ENCODE data around the gene ZNF524.

The ZNF524 gene

GRCh38 chr19:55618426-55618825 lies 18.3 kb downstream of the ZNF524 start:
- DNase-seq: no peak

- no peak for DNase-seq
Observed at GRCh38 chr19:55619286-55619685, 19.2 kb downstream of the ZNF524 start.

- no peak for DNase-seq
Observed at GRCh38 chr19:55620410-55621204, 20.5 kb downstream of the ZNF524 start.

GRCh38 chr19:55621205-55621672 lies 21.2 kb downstream of the ZNF524 start:
- no peak for DNase-seq

GRCh38 chr19:55621673-55622231 lies 21.7 kb downstream of the ZNF524 start:
- DNase-seq: no peak

GRCh38 chr19:55622242-55622969 lies 22.3 kb downstream of the ZNF524 start:
- no peak for DNase-seq

- DNase-seq: no peak
Observed at GRCh38 chr19:55623130-55623529, 23.0 kb downstream of the ZNF524 start.

- DNase-seq: no peak
Observed at GRCh38 chr19:55623561-55623960, 23.5 kb downstream of the ZNF524 start.

- peak; percentile 26 to 97 (median 89) for DNase-seq
Observed at GRCh38 chr19:55624109-55625003, 24.3 kb downstream of the ZNF524 start, which contains the start of gene ZNF784. Gene ZNF784, minus strand, starts transcription at chr19:55624566. Its CDS starts 5 bp downstream, at chr19:55624561.

- no peak for DNase-seq
Observed at GRCh38 chr19:55625004-55625326, 24.9 kb downstream of the ZNF524 start.

- DNase-seq: no peak
Observed at GRCh38 chr19:55626350-55626749, 26.3 kb downstream of the ZNF524 start.

GRCh38 chr19:55632463-55632834 lies 32.4 kb downstream of the ZNF524 start:
- DNase-seq: peak in 53 of 56 donors; percentile 7 to 96 (median 63)

- DNase-seq: no peak
Observed at GRCh38 chr19:55633861-55634260, 33.8 kb downstream of the ZNF524 start.

- no peak for DNase-seq
Observed at GRCh38 chr19:55635334-55635717, 35.2 kb downstream of the ZNF524 start.

- DNase-seq: no peak
Observed at GRCh38 chr19:55635856-55636440, 35.9 kb downstream of the ZNF524 start.

GRCh38 chr19:55636723-55637122 lies 36.6 kb downstream of the ZNF524 start:
- DNase-seq: no peak

GRCh38 chr19:55637534-55637933 lies 37.4 kb downstream of the ZNF524 start:
- no peak for DNase-seq

- DNase-seq: peak in 1 of 56 donors; percentile 35
Observed at GRCh38 chr19:55638864-55639359, 38.8 kb downstream of the ZNF524 start.

- DNase-seq: peak in 32 of 56 donors; percentile 20 to 70 (median 46)
Observed at GRCh38 chr19:55640043-55640576, 40.0 kb downstream of the ZNF524 start.

All from amygdala (tissue), 56 donors.